ENCODE measurements around the gene ST3GAL6. TPM values are rescaled to one million over a fixed set of nuclear protein-coding genes. Genes with fewer than 3 reads are reported as not detected.

The ST3GAL6 gene
- total and polyA plus RNA-seq, 4 donors = 17.3 to 79.7 (median 29.4) TPM

GRCh38 chr3:98746882-98747281 is 16.3 kb upstream of the ST3GAL6 start:
- DNase-seq (ENCODE audit: low spot score) = no peak
- Histone ChIP-seq H3K9ac (ENCODE audit: low read depth in 1 of 2, low read length in 2 of 2) (no peak overlapping the region), H3K36me3 (ENCODE audit: control insufficient read depth in 4 of 4, insufficient read depth in 3 of 4, low read depth in 1 of 4, low read length in 3 of 4) (no peaks in the 10 kb centered on the region), H3K27ac (ENCODE audit: low read depth in 1 of 2, low read length in 2 of 2) (no peak overlapping the region), H3K9me3 (ENCODE audit: control insufficient read depth in 4 of 4, low read length in 3 of 4) (no peaks in the 10 kb centered on the region), H3K27me3 (ENCODE audit: control insufficient read depth in 4 of 4, insufficient read depth in 4 of 4, low read length in 3 of 4) (no peaks in the 10 kb centered on the region), H3K4me1 (ENCODE audit: control insufficient read depth in 4 of 4, insufficient read depth in 4 of 4, low read length in 3 of 4) (peaks cover 9 to 28% (median 15%) of the 10 kb centered on the region in 4 donors), H3K4me3 (ENCODE audit: low read depth in 1 of 3, low read length in 3 of 3) (no peak overlapping the region)
- TF ChIP-seq TAF1 (conservative IDR thresholded peaks at IDR 0.05) (no peak), ZBTB33 (IDR thresholded peaks at IDR 0.05) (no peak), HNF4A (conservative IDR thresholded peaks at IDR 0.05) (no peak), HNF4G (IDR thresholded peaks at IDR 0.05) (no peak), JUND (IDR thresholded peaks at IDR 0.05) (no peak), EGR1 (IDR thresholded peaks at IDR 0.05; ENCODE audit: low read depth in 2 of 2) (no peak), YY1 (IDR thresholded peaks at IDR 0.05) (no peak), CTCF (IDR thresholded peaks at IDR 0.05; ENCODE audit: low read depth, low read length, missing input control) (no peak), GABPA (IDR thresholded peaks at IDR 0.05 in 1 of 2, conservative IDR thresholded peaks at IDR 0.05 in 1 of 2) (no peak), RXRA (IDR thresholded peaks at IDR 0.05) (no peak), ATF3 (IDR thresholded peaks at IDR 0.05) (no peak)
- 85% methylated on average over 4 of the region's 4 CpGs for WGBS

GRCh38 chr3:98750276-98750919 is 12.7 kb upstream of the ST3GAL6 start:
- no peak overlapping the region for H3K4me3 ChIP-seq (ENCODE audit: low read depth in 1 of 3, low read length in 3 of 3)
- TF ChIP-seq FOXA1 (IDR thresholded peaks at IDR 0.05) = peak; percentile 36
- TF ChIP-seq ATF3 (IDR thresholded peaks at IDR 0.05) = peak; percentile 42
- TF ChIP-seq FOXA2 (IDR thresholded peaks at IDR 0.05) = peak; percentile 42
- TF ChIP-seq REST (IDR thresholded peaks at IDR 0.05) = peak; percentile 35
- no peak for TF ChIP-seq MAX (IDR thresholded peaks at IDR 0.05)
- peak; percentile 94 to 97 for TF ChIP-seq HNF4A (conservative IDR thresholded peaks at IDR 0.05)
- peak; percentile 33 to 65 for TF ChIP-seq RAD21 (IDR thresholded peaks at IDR 0.05)
- TF ChIP-seq HNF4G (IDR thresholded peaks at IDR 0.05) = peak; percentile 96
- no peak for TF ChIP-seq TAF1 (conservative IDR thresholded peaks at IDR 0.05)
- peak; percentile 79 to 85 for TF ChIP-seq RXRA (IDR thresholded peaks at IDR 0.05)
- TF ChIP-seq EGR1 (IDR thresholded peaks at IDR 0.05; ENCODE audit: low read depth in 2 of 2) = no peak
- peak; percentile 95 for TF ChIP-seq SP1 (IDR thresholded peaks at IDR 0.05)
- TF ChIP-seq YY1 (IDR thresholded peaks at IDR 0.05) = peak; percentile 49
- peak; percentile 72 to 85 for TF ChIP-seq JUND (IDR thresholded peaks at IDR 0.05)
- peak; percentile 49 for TF ChIP-seq ZBTB33 (IDR thresholded peaks at IDR 0.05)
- no peak for TF ChIP-seq CTCF (IDR thresholded peaks at IDR 0.05; ENCODE audit: low read depth, low read length, missing input control)
- 80% methylated on average over 1 of the region's 1 CpG for WGBS
- no peak overlapping the region for H3K9ac ChIP-seq (ENCODE audit: low read depth in 1 of 2, low read length in 2 of 2)
- H3K36me3 ChIP-seq (ENCODE audit: control insufficient read depth in 4 of 4, insufficient read depth in 3 of 4, low read depth in 1 of 4, low read length in 3 of 4) = no peaks in the 10 kb centered on the region
- H3K27me3 ChIP-seq (ENCODE audit: control insufficient read depth in 4 of 4, insufficient read depth in 4 of 4, low read length in 3 of 4) = no peaks in the 10 kb centered on the region
- H3K9me3 ChIP-seq (ENCODE audit: control insufficient read depth in 4 of 4, low read length in 3 of 4) = no peaks in the 10 kb centered on the region
- peak overlapping the region; percentile 40 to 74 for H3K27ac ChIP-seq (ENCODE audit: low read depth in 1 of 2, low read length in 2 of 2)
- DNase-seq (ENCODE audit: low spot score) = no peak
- peaks cover 9 to 21% (median 13%) of the 10 kb centered on the region in 4 donors for H3K4me1 ChIP-seq (ENCODE audit: control insufficient read depth in 4 of 4, insufficient read depth in 4 of 4, low read length in 3 of 4)

All from liver (tissue), 9 donors.